Coronary artery (tissue), 2 donors: ENCODE measurements around the gene LRRC70.

Source experiments
- DNase-seq: peaks from one replicate; pipeline ENCODE4 v3.0.0-alpha.2; 2017; ENCODE audit warnings: low spot score
- H3K27ac ChIP-seq, 2 donors: fragments of 200-600 bp; sonication (generic); one replicate each; pipeline ENCODE4 v1.5.1; 2016 to 2019
- H3K4me3 ChIP-seq: fragments of 200-600 bp; sonication (generic); 2 replicates; pipeline ENCODE4 v1.5.1; 2016; ENCODE audit warnings: mild to moderate bottlenecking, moderate library complexity
- CTCF ChIP-seq: fragments of 200-600 bp; sonication (generic); IDR thresholded peaks from one replicate; pipeline ENCODE4 v1.5.1; 2019; ENCODE audit warnings: antibody characterized with exemption

Gene LRRC70

DNA sequence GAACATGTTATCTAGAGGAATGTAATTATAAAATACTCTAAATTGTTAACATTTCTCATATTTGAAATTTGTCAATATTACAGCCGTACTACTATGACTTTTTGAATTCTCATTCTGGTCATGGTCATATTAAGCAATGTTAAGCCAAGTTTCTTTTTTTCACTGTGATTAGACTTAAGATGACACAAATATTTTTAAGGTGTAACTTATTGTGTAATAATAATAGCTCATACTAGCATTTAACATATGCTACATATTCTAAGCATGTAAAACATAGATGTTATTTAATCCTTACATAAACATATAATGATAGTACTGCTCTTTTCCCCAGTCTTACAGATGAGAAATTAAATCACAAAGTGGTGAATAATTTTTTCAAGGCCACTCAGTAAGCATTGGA, 35.9 kb upstream of the LRRC70 start:
- TF ChIP-seq CTCF = no peak
- no peak for DNase-seq
- no peak overlapping the region for H3K27ac ChIP-seq
- H3K4me3 ChIP-seq = no peak overlapping the region

DNA sequence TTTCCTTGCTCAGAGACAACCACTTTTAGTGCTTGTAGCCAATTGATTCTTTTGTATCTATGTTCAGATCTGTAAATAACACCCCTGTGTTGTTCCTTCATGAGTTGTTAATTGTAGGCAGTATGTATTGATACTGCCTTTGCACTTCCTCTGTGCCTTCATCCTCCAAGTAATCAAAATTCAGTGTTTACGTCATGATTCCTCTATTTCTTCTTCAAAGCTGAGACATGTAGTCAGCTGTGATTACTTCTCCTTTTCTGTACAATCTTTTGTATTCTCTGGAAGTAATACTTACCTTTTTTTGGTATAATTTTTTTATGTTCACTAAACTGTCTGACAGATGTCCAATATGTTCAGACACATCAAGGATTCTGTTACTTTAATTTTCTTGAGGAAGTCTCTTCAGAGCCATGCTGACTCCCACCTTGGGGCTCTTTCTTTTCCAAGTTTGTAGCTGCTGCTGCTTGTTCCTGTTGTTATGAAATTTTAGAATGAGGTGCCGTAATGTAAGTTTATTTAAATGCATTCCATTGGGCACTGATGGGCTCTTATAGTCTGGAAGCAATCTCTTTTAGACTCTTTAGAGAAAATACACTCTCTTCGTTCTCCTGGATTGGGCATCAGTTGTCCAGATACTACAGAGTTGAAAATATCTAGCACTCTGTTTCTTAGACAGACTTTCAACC, 30.5 kb upstream of the LRRC70 start:
- Histone ChIP-seq H3K4me3 (no peak overlapping the region), H3K27ac (no peak overlapping the region)
- TF ChIP-seq CTCF = no peak
- no peak for DNase-seq

GRCh38 chr5:62550103-62550502, 28.5 kb upstream of the LRRC70 start:
- TF ChIP-seq CTCF = no peak
- no peak overlapping the region for H3K27ac ChIP-seq
- no peak for DNase-seq
- H3K4me3 ChIP-seq = no peak overlapping the region

GRCh38 chr5:62555930-62556329, 22.7 kb upstream of the LRRC70 start:
- TF ChIP-seq CTCF = no peak
- H3K4me3 ChIP-seq = no peak overlapping the region
- no peak for DNase-seq
- H3K27ac ChIP-seq = no peak overlapping the region

DNA sequence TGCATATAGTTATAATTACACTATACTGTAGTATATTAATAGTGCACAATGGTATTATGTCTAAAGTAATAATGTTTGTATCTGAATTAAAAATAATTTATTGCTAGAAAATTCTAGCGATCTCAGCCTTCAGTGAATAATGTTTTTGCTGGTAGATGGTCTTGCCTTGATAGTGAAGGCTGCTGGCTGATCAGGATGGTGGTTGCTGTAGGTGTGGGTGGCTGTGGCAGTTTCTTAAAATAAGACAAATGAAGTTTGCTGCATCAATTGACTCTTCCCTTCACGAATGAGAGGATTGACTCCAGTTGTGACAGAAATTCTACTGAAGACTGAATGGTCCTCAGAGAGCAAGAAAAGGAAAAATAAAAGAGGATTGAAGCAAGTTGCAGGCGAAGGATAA, 19.7 kb upstream of the LRRC70 start:
- no peak for DNase-seq
- H3K27ac ChIP-seq = no peak overlapping the region
- no peak overlapping the region for H3K4me3 ChIP-seq
- no peak for TF ChIP-seq CTCF

DNA sequence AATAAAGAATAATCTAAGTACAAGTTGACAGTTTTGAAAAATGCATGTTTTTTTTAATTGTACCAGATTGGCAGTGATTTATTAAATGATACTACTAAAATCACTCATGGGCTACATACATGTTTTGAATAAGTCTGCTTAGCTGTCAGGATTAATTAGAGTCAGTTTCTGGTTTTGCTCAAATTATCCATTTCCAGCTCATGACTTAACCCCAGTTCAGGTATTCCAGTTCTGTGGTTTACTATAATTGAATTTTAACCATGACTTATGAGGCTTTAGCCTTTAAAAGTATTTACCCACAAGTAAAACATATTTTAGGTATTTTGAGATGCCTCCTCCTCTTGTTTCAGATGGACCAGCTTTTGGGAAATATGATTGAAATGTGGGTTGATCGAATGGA, 17.8 kb upstream of the LRRC70 start:
- no peak overlapping the region for H3K4me3 ChIP-seq
- no peak for DNase-seq
- no peak for TF ChIP-seq CTCF
- no peak overlapping the region for H3K27ac ChIP-seq

DNA sequence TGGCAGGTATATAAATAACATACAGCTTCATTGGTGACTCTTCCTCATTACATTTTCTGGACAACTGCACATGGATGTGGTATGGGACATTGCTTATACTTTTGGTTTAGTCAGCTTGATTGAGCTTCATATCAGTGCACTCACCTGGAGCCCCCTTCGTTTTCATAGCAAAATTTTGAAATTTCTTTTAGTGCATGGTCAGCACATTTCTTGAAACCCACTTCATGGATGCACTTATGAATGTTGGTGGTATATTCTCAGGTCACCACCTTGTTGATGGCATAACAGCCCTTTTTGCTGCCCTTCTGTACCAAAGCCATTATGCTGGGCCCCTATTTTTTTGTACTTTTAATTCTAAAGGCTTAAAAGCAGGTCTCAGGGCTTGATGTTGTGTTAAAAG, 16.7 kb upstream of the LRRC70 start:
- H3K4me3 ChIP-seq = no peak overlapping the region
- no peak for TF ChIP-seq CTCF
- no peak for DNase-seq
- no peak overlapping the region for H3K27ac ChIP-seq
